SK-N-SH (cell line): Measurements from ENCODE around the gene UGT1A10. TPM values are rescaled to one million over a fixed set of nuclear protein-coding genes. Genes with fewer than 3 reads are reported as not detected.

Experiments
- CTCF ChIA-PET: fragments of 300-600, 350-600 bp; formaldehyde crosslinking; extraction: SDS; loops from one replicate; lab custom pipeline; 2021; lab: Yijun Ruan, JAX
- POLR2A ChIA-PET: fragments of 350-600 bp; sonication (Branson Sonifier 250); formaldehyde crosslinking; extraction: SDS; loops from one replicate; lab custom pipeline; 2020; ENCODE audit warnings: antibody characterized with exemption, inconsistent platforms; lab: Yijun Ruan, JAX
- DNase-seq: peaks from one replicate; pipeline ENCODE4 v3.0.0; 2012
- H2AFZ ChIP-seq: fragments of 200-600 bp; sonication (generic); 2 replicates; pipeline ENCODE4 v1.8.1; 2016; ENCODE audit warnings: antibody characterized with exemption, mild to moderate bottlenecking, low read depth
- H3F3A ChIP-seq: fragments of 200-600 bp; sonication (generic); replicated peaks from 2 replicates; pipeline ENCODE3; 2016; ENCODE audit warnings: antibody characterized with exemption, mild to moderate bottlenecking; ENCODE audit not compliant: insufficient read depth
- H3K27ac ChIP-seq, 2 experiments: fragments of 200-500 bp in 1 of 2; fragments of 200-600 bp in 1 of 2; sonication (Bioruptor generic) in 1 of 2; sonication (generic), shearing (Covaris generic) in 1 of 2; 2 replicates each; pipeline versions ENCODE4 v1.5.1 to v1.6.1; 2014 to 2016; ENCODE audit warnings: low read depth in 2 of 2, inconsistent platforms in 1 of 2, low read length in 1 of 2, mild to moderate bottlenecking in 1 of 2, mixed read lengths in 1 of 2
- H3K27me3 ChIP-seq: fragments of 200-600 bp; sonication (generic), shearing (Covaris generic); 2 replicates; pipeline ENCODE4 v1.6.1; 2016; ENCODE audit warnings: mixed run types; ENCODE audit not compliant: insufficient read depth
- H3K36me3 ChIP-seq, 2 experiments: fragments of 200-500 bp in 1 of 2; fragments of 200-600 bp in 1 of 2; sonication (Bioruptor generic) in 1 of 2; sonication (generic) in 1 of 2; replicated peaks in 1 of 2; 2 replicates each; pipeline versions ENCODE3 to v1.5.1; 2014 to 2016; ENCODE audit warnings: low read length in 1 of 2, mild to moderate bottlenecking in 1 of 2; ENCODE audit not compliant: insufficient read depth in 2 of 2, control insufficient read depth in 1 of 2
- H3K4me1 ChIP-seq, 2 experiments: fragments of 200-500 bp in 1 of 2; fragments of 200-600 bp in 1 of 2; sonication (Bioruptor generic) in 1 of 2; sonication (generic), shearing (Covaris generic) in 1 of 2; 2 replicates each; pipeline versions ENCODE4 v1.5.1 to v1.6.1; 2014 to 2016; ENCODE audit warnings: low read depth in 1 of 2, low read length in 1 of 2, mixed run types in 1 of 2; ENCODE audit not compliant: insufficient read depth in 2 of 2, control insufficient read depth in 1 of 2
- H3K4me2 ChIP-seq: fragments of 200-600 bp; sonication (generic), shearing (Covaris generic); 2 replicates; pipeline ENCODE4 v1.6.1; 2017; ENCODE audit warnings: mixed run types
- H3K4me3 ChIP-seq, 2 experiments: fragments of 200-500 bp in 1 of 2; fragments of 200-600 bp in 1 of 2; sonication (Bioruptor generic) in 1 of 2; sonication (generic), shearing (Covaris generic) in 1 of 2; 2 replicates each; pipeline versions ENCODE4 v1.5.1 to v1.8.1; 2014 to 2016; ENCODE audit warnings: low read depth in 2 of 2, inconsistent platforms in 1 of 2, low read length in 1 of 2, mild to moderate bottlenecking in 1 of 2, mixed read lengths in 1 of 2, moderate library complexity in 1 of 2
- H3K79me2 ChIP-seq: fragments of 200-600 bp; sonication (generic); 2 replicates; pipeline ENCODE4 v1.8.1; 2017; ENCODE audit warnings: mild to moderate bottlenecking; ENCODE audit not compliant: insufficient read depth
- H3K9ac ChIP-seq: fragments of 200-600 bp; sonication (generic); 2 replicates; pipeline ENCODE4 v1.6.1; 2017; ENCODE audit warnings: mixed run types
- H3K9me2 ChIP-seq: fragments of 200-600 bp; sonication (generic); 2 replicates; pipeline ENCODE4 v1.6.1; 2017; ENCODE audit warnings: mixed run types
- H3K9me3 ChIP-seq: fragments of 200-600 bp; sonication (generic); 2 replicates; pipeline ENCODE4 v1.6.1; 2017; ENCODE audit warnings: mixed run types, mild to moderate bottlenecking, moderate library complexity
- H4K20me1 ChIP-seq: fragments of 200-600 bp; sonication (generic); 2 replicates; pipeline ENCODE4 v1.6.1; 2017; ENCODE audit warnings: mild to moderate bottlenecking, mixed run types; ENCODE audit not compliant: insufficient read depth
- CHD2 ChIP-seq: fragments of 150-350 bp; IDR thresholded peaks from 2 replicates; pipeline ENCODE4 v1.6.1; 2018; ENCODE audit warnings: low read length; ENCODE audit not compliant: partially characterized antibody
- ELF1 ChIP-seq: IDR thresholded peaks from 2 replicates; pipeline ENCODE4 v1.4.0; 2012
- FOSL2 ChIP-seq: IDR thresholded peaks from 2 replicates; pipeline ENCODE4 v1.4.0; 2012; ENCODE audit warnings: low read depth, mild to moderate bottlenecking, moderate library complexity, borderline replicate concordance
- JUND ChIP-seq: IDR thresholded peaks from 2 replicates; pipeline ENCODE4 v1.4.0; 2012
- MXI1 ChIP-seq: IDR thresholded peaks from 2 replicates; pipeline ENCODE4 v1.6.1; 2012; ENCODE audit warnings: mild to moderate bottlenecking, low read depth, low read length, improper control_type of control experiment
- RAD21 ChIP-seq: IDR thresholded peaks from 2 replicates; pipeline ENCODE4 v1.6.1; 2012; ENCODE audit warnings: mild to moderate bottlenecking, low read length
- RCOR1 ChIP-seq: fragments of 150-350 bp; IDR thresholded peaks from 2 replicates; pipeline ENCODE4 v1.6.1; 2017; ENCODE audit warnings: antibody characterized with exemption, low read length
- RFX5 ChIP-seq: IDR thresholded peaks from 2 replicates; pipeline ENCODE4 v1.6.1; 2012; ENCODE audit warnings: mild to moderate bottlenecking, improper control_type of control experiment, low read length
- SIN3A ChIP-seq: IDR thresholded peaks from 2 replicates; pipeline ENCODE4 v1.6.1; 2012; ENCODE audit warnings: low read depth, mild to moderate bottlenecking, low read length, moderate library complexity, borderline replicate concordance
- ZBTB33 ChIP-seq: IDR thresholded peaks from 2 replicates; pipeline ENCODE4 v1.4.0; 2012; ENCODE audit warnings: low read depth, borderline replicate concordance
- WGBS: methylation state at CpG from one replicate; pipeline ENCODE4 v1.1.6; 2017; ENCODE audit warnings: low lambda C conversion rate; 5-methylcytosine and 5-hydroxymethylcytosine counted together
- polyA plus RNA-seq, 3 experiments: library from polyadenylated mRNA; depleted of rRNA; stranded (reverse); fragments of >200 nt; gene quantifications; 2 replicates each; pipeline ENCODE4 v1.2.3, GENCODE V29; 2012
- TF ChIP-seq, protein P1 (sequence below): fragments of 200-600 bp; sonication (generic); IDR thresholded peaks from 2 replicates; pipeline ENCODE4 v1.6.1; 2017; ENCODE audit warnings: antibody characterized with exemption, mild to moderate bottlenecking, moderate library complexity
- TF ChIP-seq, protein P2 (sequence below): IDR thresholded peaks from 2 replicates; pipeline ENCODE4 v1.4.0; 2012; ENCODE audit warnings: low read depth
- TF ChIP-seq, protein P3 (sequence below): IDR thresholded peaks from 2 replicates; pipeline ENCODE4 v1.4.0; 2012; ENCODE audit warnings: low read depth, borderline replicate concordance
- TF ChIP-seq, protein P4 (sequence below): fragments of 150-350 bp; IDR thresholded peaks from 2 replicates; pipeline ENCODE4 v1.6.1; 2016; ENCODE audit warnings: mild to moderate bottlenecking, low read depth, low read length
- TF ChIP-seq, protein P5 (sequence below): IDR thresholded peaks from 2 replicates; pipeline ENCODE4; 2012

The UGT1A10 gene
- polyA plus RNA-seq, 1 of the 3 experiments (the other 2 are of a cell fraction): not detected

DNA sequence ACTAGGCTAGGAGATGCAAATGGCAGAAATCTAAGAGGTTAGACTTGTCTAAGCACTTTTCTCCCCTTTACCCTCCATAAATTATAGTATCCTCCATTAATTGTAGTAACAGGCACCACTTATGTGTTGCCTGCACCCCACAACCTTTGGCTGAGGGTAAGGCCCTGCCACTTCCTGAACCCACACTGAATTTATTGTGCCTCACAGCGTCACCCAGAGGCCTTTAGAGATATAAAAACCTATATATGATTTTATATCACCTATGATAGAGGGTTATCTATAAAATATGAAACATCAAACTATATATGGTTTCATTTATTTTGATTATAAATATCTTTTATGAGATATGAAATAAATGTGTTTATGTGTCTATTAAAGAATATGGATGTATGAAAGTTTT, 38.1 kb downstream of the UGT1A10 start:
- H3K9ac ChIP-seq: no peak overlapping the region
- no peaks in the 10 kb centered on the region for H3K4me1 ChIP-seq
- no peaks in the 10 kb centered on the region for H3K36me3 ChIP-seq
- ChIA-PET CTCF (no interaction called here), POLR2A (no interaction called here)
- H2AFZ ChIP-seq: no peak overlapping the region
- H4K20me1 ChIP-seq: no peaks in the 10 kb centered on the region
- H3K9me3 ChIP-seq: no peaks in the 10 kb centered on the region
- H3K27me3 ChIP-seq: no peaks in the 10 kb centered on the region
- DNase-seq: no peak
- no peaks in the 10 kb centered on the region for H3K9me2 ChIP-seq
- H3K4me2 ChIP-seq: no peak overlapping the region
- H3F3A ChIP-seq: no peaks in the 10 kb centered on the region
- TF ChIP-seq, protein P1, sequence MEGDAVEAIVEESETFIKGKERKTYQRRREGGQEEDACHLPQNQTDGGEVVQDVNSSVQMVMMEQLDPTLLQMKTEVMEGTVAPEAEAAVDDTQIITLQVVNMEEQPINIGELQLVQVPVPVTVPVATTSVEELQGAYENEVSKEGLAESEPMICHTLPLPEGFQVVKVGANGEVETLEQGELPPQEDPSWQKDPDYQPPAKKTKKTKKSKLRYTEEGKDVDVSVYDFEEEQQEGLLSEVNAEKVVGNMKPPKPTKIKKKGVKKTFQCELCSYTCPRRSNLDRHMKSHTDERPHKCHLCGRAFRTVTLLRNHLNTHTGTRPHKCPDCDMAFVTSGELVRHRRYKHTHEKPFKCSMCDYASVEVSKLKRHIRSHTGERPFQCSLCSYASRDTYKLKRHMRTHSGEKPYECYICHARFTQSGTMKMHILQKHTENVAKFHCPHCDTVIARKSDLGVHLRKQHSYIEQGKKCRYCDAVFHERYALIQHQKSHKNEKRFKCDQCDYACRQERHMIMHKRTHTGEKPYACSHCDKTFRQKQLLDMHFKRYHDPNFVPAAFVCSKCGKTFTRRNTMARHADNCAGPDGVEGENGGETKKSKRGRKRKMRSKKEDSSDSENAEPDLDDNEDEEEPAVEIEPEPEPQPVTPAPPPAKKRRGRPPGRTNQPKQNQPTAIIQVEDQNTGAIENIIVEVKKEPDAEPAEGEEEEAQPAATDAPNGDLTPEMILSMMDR: peak; percentile 8; the same call in 1 of the 2 replicates
- no peak for TF ChIP-seq CHD2
- no peak overlapping the region for H3K4me3 ChIP-seq
- WGBS: 4% methylated on average over 1 of the region's 1 CpG
- no peak overlapping the region for H3K27ac ChIP-seq
- H3K79me2 ChIP-seq: no peaks in the 10 kb centered on the region

DNA sequence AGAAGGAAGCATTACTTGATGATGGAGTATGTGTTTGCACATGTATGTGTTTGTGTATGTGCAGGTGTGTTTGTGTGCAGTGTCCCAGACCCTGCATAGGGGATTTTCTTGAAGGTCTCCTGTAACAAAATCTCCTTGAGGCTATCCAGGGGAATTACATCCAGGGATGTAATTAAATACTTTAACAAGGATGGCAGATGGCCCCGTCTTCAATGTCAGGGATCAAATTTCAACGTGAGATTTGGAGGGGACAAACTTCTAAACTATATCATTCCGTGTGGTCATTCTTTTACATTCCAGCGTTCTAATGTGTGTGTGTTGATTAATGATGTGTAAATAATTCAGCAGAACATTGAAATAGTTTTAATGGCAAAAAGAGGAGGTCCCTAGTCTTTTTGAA, 38.7 kb downstream of the UGT1A10 start:
- Histone ChIP-seq H3K9me2 (no peaks in the 10 kb centered on the region), H3K4me3 (no peak overlapping the region), H3K27me3 (no peaks in the 10 kb centered on the region), H3K27ac (no peak overlapping the region), H3K36me3 (no peaks in the 10 kb centered on the region), H3K4me2 (no peak overlapping the region), H3K4me1 (no peaks in the 10 kb centered on the region), H2AFZ (no peak overlapping the region), H3K9me3 (no peaks in the 10 kb centered on the region), H3K79me2 (no peaks in the 10 kb centered on the region), H4K20me1 (no peaks in the 10 kb centered on the region), H3K9ac (no peak overlapping the region), H3F3A (no peaks in the 10 kb centered on the region)
- TF ChIP-seq MXI1 (no peak), RFX5 (no peak), FOSL2 (no peak), CHD2 (no peak), ZBTB33 (no peak), ELF1 (no peak), RCOR1 (no peak), RAD21 (no peak), JUND (no peak), SIN3A (no peak)
- TF ChIP-seq, protein P2, sequence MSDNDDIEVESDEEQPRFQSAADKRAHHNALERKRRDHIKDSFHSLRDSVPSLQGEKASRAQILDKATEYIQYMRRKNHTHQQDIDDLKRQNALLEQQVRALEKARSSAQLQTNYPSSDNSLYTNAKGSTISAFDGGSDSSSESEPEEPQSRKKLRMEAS: no peak
- TF ChIP-seq, protein P1: no peak
- TF ChIP-seq, protein P3, sequence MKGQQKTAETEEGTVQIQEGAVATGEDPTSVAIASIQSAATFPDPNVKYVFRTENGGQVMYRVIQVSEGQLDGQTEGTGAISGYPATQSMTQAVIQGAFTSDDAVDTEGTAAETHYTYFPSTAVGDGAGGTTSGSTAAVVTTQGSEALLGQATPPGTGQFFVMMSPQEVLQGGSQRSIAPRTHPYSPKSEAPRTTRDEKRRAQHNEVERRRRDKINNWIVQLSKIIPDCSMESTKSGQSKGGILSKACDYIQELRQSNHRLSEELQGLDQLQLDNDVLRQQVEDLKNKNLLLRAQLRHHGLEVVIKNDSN: no peak
- TF ChIP-seq, protein P4, sequence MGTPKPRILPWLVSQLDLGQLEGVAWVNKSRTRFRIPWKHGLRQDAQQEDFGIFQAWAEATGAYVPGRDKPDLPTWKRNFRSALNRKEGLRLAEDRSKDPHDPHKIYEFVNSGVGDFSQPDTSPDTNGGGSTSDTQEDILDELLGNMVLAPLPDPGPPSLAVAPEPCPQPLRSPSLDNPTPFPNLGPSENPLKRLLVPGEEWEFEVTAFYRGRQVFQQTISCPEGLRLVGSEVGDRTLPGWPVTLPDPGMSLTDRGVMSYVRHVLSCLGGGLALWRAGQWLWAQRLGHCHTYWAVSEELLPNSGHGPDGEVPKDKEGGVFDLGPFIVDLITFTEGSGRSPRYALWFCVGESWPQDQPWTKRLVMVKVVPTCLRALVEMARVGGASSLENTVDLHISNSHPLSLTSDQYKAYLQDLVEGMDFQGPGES: no peak
- TF ChIP-seq, protein P5, sequence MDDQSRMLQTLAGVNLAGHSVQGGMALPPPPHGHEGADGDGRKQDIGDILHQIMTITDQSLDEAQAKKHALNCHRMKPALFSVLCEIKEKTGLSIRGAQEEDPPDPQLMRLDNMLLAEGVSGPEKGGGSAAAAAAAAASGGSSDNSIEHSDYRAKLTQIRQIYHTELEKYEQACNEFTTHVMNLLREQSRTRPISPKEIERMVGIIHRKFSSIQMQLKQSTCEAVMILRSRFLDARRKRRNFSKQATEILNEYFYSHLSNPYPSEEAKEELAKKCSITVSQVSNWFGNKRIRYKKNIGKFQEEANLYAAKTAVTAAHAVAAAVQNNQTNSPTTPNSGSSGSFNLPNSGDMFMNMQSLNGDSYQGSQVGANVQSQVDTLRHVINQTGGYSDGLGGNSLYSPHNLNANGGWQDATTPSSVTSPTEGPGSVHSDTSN: no peak
- ChIA-PET CTCF (no interaction called here), POLR2A (no interaction called here)
- 28% methylated on average over 4 of the region's 4 CpGs for WGBS
- no peak for DNase-seq
